CD8-positive, alpha-beta memory T cell (primary cell): Measurements from ENCODE around the gene FAF1. TPM values are rescaled to one million over a fixed set of nuclear protein-coding genes. Genes with fewer than 3 reads are reported as not detected.

Source experiments
- CTCF ChIA-PET: fragments of 350-600 bp; sonication (Branson Sonifier 250); formaldehyde crosslinking; loops from one replicate; lab custom pipeline; 2021; ENCODE audit warnings: antibody characterized with exemption; lab: Charles Lee
- POLR2A ChIA-PET: fragments of 350-600 bp; sonication (Branson Sonifier 250); formaldehyde crosslinking; loops from one replicate; lab custom pipeline; 2021; ENCODE audit warnings: antibody characterized with exemption; lab: Charles Lee
- DNase-seq, 5 donors: peaks; one replicate each; pipeline versions ENCODE4 v3.0.0 to v3.0.0-alpha.2; 2020 to 2022; ENCODE audit warnings: mixed read lengths in 1 of 5
- H3K27ac ChIP-seq: one replicate; pipeline ENCODE4 v1.7.0; 2013; ENCODE audit warnings: low read depth, mild to moderate bottlenecking, low read length, moderate library complexity
- H3K27me3 ChIP-seq: 2 replicates; pipeline ENCODE4 v1.7.0; 2013; ENCODE audit warnings: low read length, mild to moderate bottlenecking; ENCODE audit not compliant: insufficient read depth, poor library complexity, severe bottlenecking
- H3K36me3 ChIP-seq: 2 replicates; pipeline ENCODE4 v1.7.0; 2013; ENCODE audit warnings: mild to moderate bottlenecking, low read length, moderate library complexity; ENCODE audit not compliant: insufficient read depth
- H3K4me1 ChIP-seq: 2 replicates; pipeline ENCODE4 v1.7.0; 2013; ENCODE audit warnings: mild to moderate bottlenecking, low read length, moderate library complexity; ENCODE audit not compliant: insufficient read depth
- H3K4me3 ChIP-seq: 2 replicates; pipeline ENCODE4 v1.7.0; 2013; ENCODE audit warnings: mild to moderate bottlenecking, low read length
- H3K9me3 ChIP-seq: 2 replicates; pipeline ENCODE4 v1.7.0; 2013; ENCODE audit warnings: mild to moderate bottlenecking, low read length
- H3K27ac Mint-ChIP-seq, 8 donors: one replicate each; pipeline ENCODE4 v1.8.0; 2020 to 2021; ENCODE audit warnings: mixed read lengths in 8 of 8, mild to moderate bottlenecking in 6 of 8, inconsistent platforms in 3 of 8, moderate library complexity in 3 of 8
- H3K27me3 Mint-ChIP-seq, 2 donors: one replicate each; pipeline ENCODE4 v1.8.0; 2020 to 2021; ENCODE audit warnings: mixed read lengths in 2 of 2, mild to moderate bottlenecking in 1 of 2, moderate library complexity in 1 of 2
- H3K36me3 Mint-ChIP-seq, 3 donors: one replicate each; pipeline ENCODE4 v1.8.0; 2020 to 2021; ENCODE audit warnings: mixed read lengths in 3 of 3, inconsistent platforms in 1 of 3, mild to moderate bottlenecking in 1 of 3
- H3K4me1 Mint-ChIP-seq, 3 donors: one replicate each; pipeline ENCODE4 v1.8.0; 2020 to 2021; ENCODE audit warnings: mixed read lengths in 3 of 3, inconsistent platforms in 1 of 3, mild to moderate bottlenecking in 1 of 3
- H3K4me3 Mint-ChIP-seq, 7 donors: one replicate each; pipeline ENCODE4 v1.8.0; 2020 to 2021; ENCODE audit warnings: mixed read lengths in 7 of 7, mild to moderate bottlenecking in 6 of 7, moderate library complexity in 4 of 7, inconsistent platforms in 2 of 7
- H3K9me3 Mint-ChIP-seq, 5 donors: one replicate each; pipeline ENCODE4 v1.8.0; 2020 to 2022; ENCODE audit warnings: mixed read lengths in 5 of 5, mild to moderate bottlenecking in 3 of 5, moderate library complexity in 2 of 5, inconsistent platforms in 1 of 5
- polyA plus RNA-seq: library from polyadenylated mRNA; unstranded; fragments of 300-500 nt; fragmentation: Illumina TruSeq; gene quantifications from one replicate; pipeline ENCODE4 v1.2.3, GENCODE V29; 2021
- total RNA-seq, 2 experiments: library from RNA; stranded (reverse); gene quantifications; one replicate each; pipeline ENCODE4 v1.2.3, GENCODE V29; 2021

FAF1 gene
- total and polyA plus RNA-seq, 3 experiments from 2014 or later = 66.4 to 87.1 (median 78.2) TPM

- ChIA-PET CTCF (no interaction called here), POLR2A (no interaction called here)
- no peak for DNase-seq
- Histone ChIP-seq H3K27me3 (peaks cover 74% of the 10 kb centered on the region), H3K27ac (no peak overlapping the region), H3K9me3 (no peaks in the 10 kb centered on the region), H3K4me1 (no peaks in the 10 kb centered on the region), H3K36me3 (no peaks in the 10 kb centered on the region), H3K4me3 (no peak overlapping the region)
- H3K36me3 Mint-ChIP-seq = no peaks in the 10 kb centered on the region
- H3K4me3 Mint-ChIP-seq = peak overlapping the region in 3 of 7 donors; percentile 10 to 54 (median 40)
- H3K27ac Mint-ChIP-seq = peak overlapping the region in 3 of 8 donors; percentile 6 to 35 (median 33)
- peaks cover 29 to 44% (median 37%) of the 10 kb centered on the region in 3 donors for H3K4me1 Mint-ChIP-seq
- peaks cover 79 to 85% of the 10 kb centered on the region in 2 donors for H3K27me3 Mint-ChIP-seq
- peaks cover 0 to 2% (median 0%) of the 10 kb centered on the region in 5 donors for H3K9me3 Mint-ChIP-seq
Measured at GRCh38 chr1:50427818-50428779, 532.0 kb downstream of the FAF1 start.

- H3K4me1 Mint-ChIP-seq = peaks cover 36 to 52% (median 38%) of the 10 kb centered on the region in 3 donors
- H3K27me3 ChIP-seq = peaks cover 82% of the 10 kb centered on the region
- peaks cover 84 to 92% of the 10 kb centered on the region in 2 donors for H3K27me3 Mint-ChIP-seq
Measured at GRCh38 chr1:50427086-50427817, 532.8 kb downstream of the FAF1 start.

GRCh38 chr1:50426702-50427085 is 533.4 kb downstream of the FAF1 start:
- Histone ChIP-seq H3K4me3 (no peak overlapping the region), H3K9me3 (no peaks in the 10 kb centered on the region), H3K27ac (no peak overlapping the region), H3K4me1 (no peaks in the 10 kb centered on the region), H3K27me3 (peaks cover 80% of the 10 kb centered on the region), H3K36me3 (no peaks in the 10 kb centered on the region)
- Mint-ChIP-seq H3K9me3 (peaks cover 0 to 2% (median 0%) of the 10 kb centered on the region in 5 donors), H3K27ac (no peak overlapping the region), H3K4me1 (peaks cover 42 to 58% (median 44%) of the 10 kb centered on the region in 3 donors), H3K36me3 (peaks cover 0 to 2% (median 0%) of the 10 kb centered on the region in 3 donors), H3K4me3 (no peak overlapping the region), H3K27me3 (peaks cover 85 to 92% of the 10 kb centered on the region in 2 donors)
- POLR2A ChIA-PET = no interaction called here
- DNase-seq = no peak
- CTCF ChIA-PET = no interaction called here

More at GRCh38 chr1:50427086-50427817, 532.8 kb downstream of the FAF1 start:
- no peak overlapping the region for H3K27ac ChIP-seq
- no peak overlapping the region for H3K4me3 ChIP-seq
- no peaks in the 10 kb centered on the region for H3K9me3 ChIP-seq
- ChIA-PET POLR2A (no interaction called here), CTCF (no interaction called here)
- H3K27ac Mint-ChIP-seq = peak overlapping the region in 3 of 8 donors; percentile 33 to 63 (median 34)
- no peaks in the 10 kb centered on the region for H3K36me3 ChIP-seq
- no peaks in the 10 kb centered on the region for H3K4me1 ChIP-seq
- peak overlapping the region in 6 of 7 donors; percentile 13 to 67 (median 56) for H3K4me3 Mint-ChIP-seq
- peaks cover 0 to 2% (median 0%) of the 10 kb centered on the region in 5 donors for H3K9me3 Mint-ChIP-seq
- DNase-seq = no peak
- H3K36me3 Mint-ChIP-seq = no peaks in the 10 kb centered on the region

GRCh38 chr1:50426108-50426700 is 533.9 kb downstream of the FAF1 start:
- DNase-seq = no peak
- CTCF ChIA-PET = no interaction called here
- peaks cover 83 to 91% of the 10 kb centered on the region in 2 donors for H3K27me3 Mint-ChIP-seq
- Histone ChIP-seq H3K9me3 (no peaks in the 10 kb centered on the region), H3K27ac (no peak overlapping the region), H3K27me3 (peaks cover 76% of the 10 kb centered on the region), H3K36me3 (no peaks in the 10 kb centered on the region), H3K4me1 (no peaks in the 10 kb centered on the region), H3K4me3 (no peak overlapping the region)
- H3K4me3 Mint-ChIP-seq = peak overlapping the region in 5 of 7 donors; percentile 19 to 93 (median 37)
- POLR2A ChIA-PET = no interaction called here
- H3K36me3 Mint-ChIP-seq = peaks cover 0 to 2% (median 0%) of the 10 kb centered on the region in 3 donors
- H3K27ac Mint-ChIP-seq = peak overlapping the region in 2 of 8 donors; percentile 8 to 24
- peaks cover 0 to 2% (median 0%) of the 10 kb centered on the region in 5 donors for H3K9me3 Mint-ChIP-seq
- H3K4me1 Mint-ChIP-seq = peaks cover 43 to 61% (median 47%) of the 10 kb centered on the region in 3 donors

GRCh38 chr1:50425376-50426107 is 534.5 kb downstream of the FAF1 start:
- Mint-ChIP-seq H3K27ac (peak overlapping the region in 2 of 8 donors; percentile 8 to 24), H3K4me1 (peaks cover 43 to 62% (median 48%) of the 10 kb centered on the region in 3 donors), H3K9me3 (no peaks in the 10 kb centered on the region), H3K4me3 (peak overlapping the region; percentile 22 to 98 (median 91)), H3K27me3 (peaks cover 78 to 85% of the 10 kb centered on the region in 2 donors), H3K36me3 (peaks cover 0 to 2% (median 0%) of the 10 kb centered on the region in 3 donors)
- Histone ChIP-seq H3K9me3 (no peaks in the 10 kb centered on the region), H3K4me1 (no peaks in the 10 kb centered on the region), H3K4me3 (no peak overlapping the region), H3K27ac (no peak overlapping the region), H3K36me3 (no peaks in the 10 kb centered on the region), H3K27me3 (peaks cover 72% of the 10 kb centered on the region)
- POLR2A ChIA-PET = no interaction called here
- CTCF ChIA-PET = no interaction called here
- no peak for DNase-seq

GRCh38 chr1:50424884-50425375 is 535.1 kb downstream of the FAF1 start:
- Histone ChIP-seq H3K27me3 (peaks cover 68% of the 10 kb centered on the region), H3K36me3 (no peaks in the 10 kb centered on the region), H3K4me1 (no peaks in the 10 kb centered on the region), H3K9me3 (no peaks in the 10 kb centered on the region), H3K27ac (no peak overlapping the region), H3K4me3 (no peak overlapping the region)
- CTCF ChIA-PET = no interaction called here
- Mint-ChIP-seq H3K4me1 (peaks cover 49 to 68% (median 54%) of the 10 kb centered on the region in 3 donors), H3K36me3 (peaks cover 0 to 2% (median 0%) of the 10 kb centered on the region in 3 donors), H3K4me3 (peak overlapping the region; percentile 87 to 98 (median 91)), H3K27me3 (peaks cover 77 to 85% of the 10 kb centered on the region in 2 donors), H3K27ac (peak overlapping the region in 1 of 8 donors; percentile 34), H3K9me3 (peaks cover 0 to 2% (median 0%) of the 10 kb centered on the region in 5 donors)
- POLR2A ChIA-PET = no interaction called here
- DNase-seq = no peak
